ENCODE results near the gene RMC1.
A peak's percentile ranks its signal among the peaks of the same experiment; 100 is the strongest.
"Not testable (repeated sequence)": the region's sequence is repeated elsewhere in the genome, so short reads cannot be mapped to it uniquely, and the experiment has no call there.

RMC1 gene

DNA sequence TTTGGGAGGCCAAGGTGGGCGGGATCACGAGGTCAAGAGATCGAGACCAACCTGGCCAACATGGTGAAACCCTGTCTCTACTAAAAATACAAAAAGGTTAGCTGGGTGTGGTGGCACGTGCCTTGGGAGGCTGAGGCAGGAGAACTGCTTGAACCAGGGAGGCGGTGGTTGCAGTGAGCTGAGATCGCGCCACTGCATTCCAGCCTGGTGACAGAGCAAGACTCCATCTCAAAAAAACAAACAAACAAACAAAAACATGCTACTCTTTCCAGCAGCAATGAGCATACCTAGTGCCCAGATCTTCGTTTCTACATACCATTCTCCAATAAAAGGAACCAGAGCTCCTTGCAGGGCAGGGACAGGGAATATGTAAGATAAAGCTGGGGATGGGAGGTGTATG, 54.2 kb downstream of the RMC1 start:
- not testable (repeated sequence) for DNase-seq (ENCODE audit: low spot score); FAIRE-seq

DNA sequence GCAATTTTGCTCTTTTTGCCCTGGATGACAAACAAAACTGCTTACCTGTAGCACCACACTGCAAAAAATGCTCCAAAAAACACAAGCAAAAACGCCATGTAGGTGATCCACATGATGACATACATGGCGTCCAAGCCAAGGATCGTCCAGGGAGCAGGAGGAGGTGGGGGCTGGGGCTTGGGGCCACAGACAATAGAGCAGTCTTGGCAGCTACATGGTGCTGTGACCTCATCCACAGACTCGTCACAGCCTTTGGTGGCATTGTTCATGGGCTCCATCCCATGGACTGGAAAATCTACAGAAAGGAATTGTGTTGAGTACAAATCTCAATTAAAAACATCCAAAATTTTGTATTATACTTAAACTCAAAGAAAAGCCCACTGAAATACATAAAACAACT, 56.9 kb downstream of the RMC1 start:
- no peak for FAIRE-seq

GRCh38 chr18:23563377-23564043, 60.2 kb downstream of the RMC1 start:
- FAIRE-seq (no peak), DNase-seq (ENCODE audit: low spot score) (no peak)

More for the DNA sequence above, 56.9 kb downstream of the RMC1 start:
- no peak for DNase-seq (ENCODE audit: low spot score)

DNA sequence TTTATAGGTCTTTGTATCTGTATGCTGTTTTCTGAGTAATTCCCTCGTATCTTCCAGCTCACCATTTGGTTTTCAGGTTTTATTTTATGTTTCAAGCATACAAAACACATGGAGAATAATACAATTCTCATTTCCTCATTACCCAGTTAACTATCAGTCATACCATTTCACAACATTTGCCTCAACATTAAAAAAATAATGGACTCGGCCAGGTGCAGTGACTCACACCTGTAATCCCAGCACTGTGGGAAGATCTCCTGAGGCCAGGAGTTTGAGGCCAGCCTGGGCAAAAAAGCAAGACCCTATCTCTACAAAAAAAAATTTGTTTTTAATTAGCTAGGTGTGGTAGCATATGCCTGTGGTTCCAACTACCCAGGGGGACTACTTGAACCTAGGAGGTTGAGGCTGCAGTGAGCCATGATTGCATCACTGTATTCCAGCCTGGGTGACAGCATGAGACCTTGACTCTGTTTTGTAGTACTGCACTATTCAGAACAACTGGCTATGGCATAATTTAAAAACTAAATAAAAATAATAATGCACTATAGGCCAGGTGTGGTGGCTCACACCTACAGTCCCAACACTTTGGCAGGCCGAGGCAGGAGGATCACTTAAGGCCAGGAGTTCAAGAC, 62.7 kb downstream of the RMC1 start:
- FAIRE-seq = no peak
- no peak for DNase-seq (ENCODE audit: low spot score)

DNA sequence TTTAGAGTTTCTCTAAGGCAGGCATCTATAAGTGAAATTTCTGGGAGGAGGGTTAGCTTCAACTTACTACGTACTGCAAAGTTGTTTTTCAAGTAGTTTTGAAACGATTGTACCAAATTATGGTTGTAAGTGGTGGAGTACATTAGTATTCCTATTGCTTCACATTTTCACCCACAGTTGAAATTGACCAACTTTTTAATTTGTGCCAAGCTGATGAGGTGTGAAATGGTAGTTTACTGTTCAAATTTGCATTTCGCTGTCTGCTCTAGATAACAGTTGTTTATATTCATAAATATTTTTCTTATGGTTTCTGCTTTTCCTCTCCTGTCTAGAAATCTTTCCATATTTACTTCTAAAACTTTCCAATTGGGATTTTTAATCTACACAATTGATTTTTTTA, 64.4 kb downstream of the RMC1 start:
- DNase-seq (ENCODE audit: low spot score) = no peak

GRCh38 chr18:23568281-23569138, 65.2 kb downstream of the RMC1 start:
- no peak for FAIRE-seq

More for the DNA sequence above, 64.4 kb downstream of the RMC1 start:
- FAIRE-seq = no peak

DNA sequence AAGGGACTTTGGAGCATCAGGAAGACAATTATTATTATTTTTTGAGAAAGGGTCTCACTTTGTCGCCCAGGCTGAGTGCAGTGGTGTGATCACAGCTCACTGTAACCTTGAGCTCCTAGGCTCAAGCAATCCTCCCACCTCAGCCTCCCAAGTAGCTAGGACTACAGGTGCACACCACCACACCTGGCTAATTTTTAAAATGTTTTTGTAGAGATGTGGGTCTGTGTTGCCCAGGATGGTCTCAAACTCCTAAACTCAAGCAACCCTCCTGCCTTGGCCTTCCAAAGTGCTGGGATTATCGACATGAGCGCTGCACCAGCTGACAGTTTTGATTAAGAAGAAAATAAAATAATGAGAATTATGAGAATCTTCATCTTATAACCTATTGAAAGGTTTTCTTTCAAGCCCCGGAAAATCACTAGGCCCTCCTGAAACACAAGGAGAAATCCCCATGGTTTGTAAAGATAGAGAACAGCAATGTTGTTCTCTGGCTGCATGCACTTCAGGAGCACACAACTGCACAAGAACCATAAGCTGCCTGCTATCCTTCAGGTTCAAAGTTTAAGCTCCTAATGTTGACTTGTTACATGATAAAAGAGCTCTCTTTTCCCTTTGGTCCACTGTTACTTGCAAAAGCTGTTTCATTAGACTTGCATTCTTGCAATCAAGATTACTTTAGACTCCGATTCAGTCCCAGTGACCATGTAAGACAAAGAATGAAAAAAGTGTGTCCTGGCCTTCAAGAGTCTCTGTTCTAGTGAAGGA, 66.2 kb downstream of the RMC1 start:
- FAIRE-seq = no peak

More at GRCh38 chr18:23568281-23569138, 65.2 kb downstream of the RMC1 start:
- DNase-seq (ENCODE audit: low spot score) = no peak

GRCh38 chr18:23570912-23571504, 67.7 kb downstream of the RMC1 start:
- no peak for FAIRE-seq

More for the DNA sequence above, 66.2 kb downstream of the RMC1 start:
- no peak for DNase-seq (ENCODE audit: low spot score)

GRCh38 chr18:23572012-23572411, 68.7 kb downstream of the RMC1 start:
- no peak for FAIRE-seq
- DNase-seq (ENCODE audit: low spot score) = no peak

More at GRCh38 chr18:23570912-23571504, 67.7 kb downstream of the RMC1 start:
- no peak for DNase-seq (ENCODE audit: low spot score)

DNA sequence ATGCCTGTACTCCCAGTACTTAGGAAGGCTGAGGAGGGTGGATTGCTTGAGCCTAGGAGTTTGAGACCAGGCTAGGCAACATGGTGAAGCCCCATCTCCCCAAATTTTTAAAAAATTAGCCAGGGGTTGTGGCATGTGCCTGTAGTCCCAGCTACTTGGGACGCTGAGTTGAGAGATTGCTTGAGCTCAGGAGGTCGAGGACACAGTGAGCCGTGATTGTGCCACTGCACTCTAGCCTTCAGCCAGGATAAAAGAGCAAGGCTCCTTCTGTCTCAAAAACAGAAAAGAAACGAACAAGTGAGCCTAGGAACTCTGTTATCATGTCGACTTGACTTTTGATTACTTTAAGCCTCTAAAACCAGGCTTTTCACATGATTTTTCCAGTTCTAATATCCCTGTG, 69.3 kb downstream of the RMC1 start:
- DNase-seq (ENCODE audit: low spot score) (no peak), FAIRE-seq (no peak)

DNA sequence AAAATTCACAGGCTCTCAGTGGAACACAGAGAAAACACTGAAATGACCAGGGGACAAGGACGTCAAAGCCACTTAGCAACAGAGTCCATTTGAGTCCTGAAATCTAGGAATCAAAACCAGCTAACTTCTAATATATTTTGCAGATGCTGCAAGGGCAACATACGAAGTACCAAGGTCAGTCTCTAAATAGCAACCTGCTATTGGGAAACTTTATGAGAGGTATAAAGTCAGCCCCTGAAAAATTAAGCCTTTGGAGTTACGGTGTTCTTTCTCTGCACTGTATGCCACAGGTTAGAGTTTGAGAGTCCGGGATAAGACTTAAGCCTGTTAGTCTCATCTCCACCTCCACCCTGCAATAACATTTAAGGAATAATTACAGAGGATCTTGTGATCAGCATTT, 69.7 kb downstream of the RMC1 start:
- no peak for FAIRE-seq
- no peak for DNase-seq (ENCODE audit: low spot score)

GRCh38 chr18:23573626-23574431, 70.5 kb downstream of the RMC1 start:
- DNase-seq (ENCODE audit: low spot score) = peak; percentile 15
- FAIRE-seq = no peak

- DNase-seq (ENCODE audit: low spot score) (no peak), FAIRE-seq (no peak)
Observed at GRCh38 chr18:23574611-23575308, 71.4 kb downstream of the RMC1 start.

GRCh38 chr18:23575309-23575651, 72.0 kb downstream of the RMC1 start:
- no peak for DNase-seq (ENCODE audit: low spot score)
- no peak for FAIRE-seq

GRCh38 chr18:23577521-23577920, 74.2 kb downstream of the RMC1 start:
- DNase-seq (ENCODE audit: low spot score) = not testable (repeated sequence)

DNA sequence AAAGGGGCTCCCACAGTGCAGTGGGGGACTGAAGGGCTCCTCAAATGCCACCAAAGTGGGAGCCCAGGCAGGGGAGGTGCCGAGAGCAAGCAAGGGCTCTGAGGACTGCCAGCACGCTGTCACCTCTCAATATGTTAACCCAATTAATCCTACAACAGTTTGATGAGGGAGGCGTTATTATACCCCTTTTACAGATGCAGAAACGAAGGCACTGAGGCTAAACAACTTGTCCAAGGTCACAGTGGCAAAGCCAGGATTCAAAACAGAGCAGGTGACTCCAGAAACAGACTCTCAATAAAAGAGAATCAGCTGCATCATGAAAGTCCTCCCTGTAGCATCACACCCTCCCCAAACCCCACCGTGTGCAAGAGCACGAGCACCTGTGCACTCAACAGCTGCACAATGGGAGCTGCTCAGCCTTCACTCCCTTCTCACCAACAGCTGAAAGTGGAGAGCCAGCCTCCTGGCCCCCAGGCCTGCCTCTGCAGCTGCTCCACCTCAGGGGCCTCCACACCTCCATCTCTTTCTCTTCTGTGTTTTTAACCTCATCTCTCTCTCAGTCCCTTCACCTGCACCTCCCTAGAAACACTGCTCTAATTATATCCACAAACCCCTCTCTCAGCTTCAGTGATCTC, 74.9 kb downstream of the RMC1 start:
- DNase-seq (ENCODE audit: low spot score) = no peak
- FAIRE-seq = no peak

More at GRCh38 chr18:23577521-23577920, 74.2 kb downstream of the RMC1 start:
- not testable (repeated sequence) for FAIRE-seq

DNA sequence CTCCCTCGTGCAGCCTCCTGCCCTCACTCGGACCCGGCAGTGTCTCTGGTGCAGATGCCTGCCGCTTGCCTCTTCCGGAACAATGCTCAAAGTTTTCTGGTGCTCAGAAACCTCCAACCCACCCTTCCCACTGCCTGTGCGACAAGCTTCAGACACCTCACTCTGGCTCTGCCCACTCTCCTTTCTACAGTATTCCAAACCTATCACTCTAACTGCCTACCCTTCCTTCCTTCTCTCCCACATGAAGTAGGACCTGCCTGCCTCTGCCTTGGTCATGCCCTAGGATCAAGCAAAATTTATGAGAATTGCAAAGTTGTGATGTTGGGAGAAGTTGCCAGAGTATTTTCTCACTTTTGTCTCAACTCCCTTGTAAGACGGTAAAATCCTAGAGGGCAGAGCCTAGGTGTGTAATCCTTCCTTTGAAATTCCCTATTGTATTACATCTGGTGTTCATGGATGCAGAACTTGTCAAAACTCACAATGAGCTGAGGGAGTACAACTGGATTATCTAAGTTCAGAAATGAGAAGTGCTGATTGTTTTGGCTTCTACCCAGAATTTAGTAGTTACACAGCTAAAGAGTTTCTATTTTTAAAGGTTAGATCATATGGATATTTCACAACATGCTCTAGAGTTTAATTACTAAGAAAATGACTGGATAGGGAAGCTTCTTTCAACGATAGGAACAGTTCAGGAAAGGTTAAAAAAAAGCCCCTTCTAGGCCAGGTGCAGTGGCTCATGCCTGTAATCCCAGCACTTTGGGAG, 75.8 kb downstream of the RMC1 start:
- no peak for DNase-seq (ENCODE audit: low spot score)
- FAIRE-seq = no peak

DNA sequence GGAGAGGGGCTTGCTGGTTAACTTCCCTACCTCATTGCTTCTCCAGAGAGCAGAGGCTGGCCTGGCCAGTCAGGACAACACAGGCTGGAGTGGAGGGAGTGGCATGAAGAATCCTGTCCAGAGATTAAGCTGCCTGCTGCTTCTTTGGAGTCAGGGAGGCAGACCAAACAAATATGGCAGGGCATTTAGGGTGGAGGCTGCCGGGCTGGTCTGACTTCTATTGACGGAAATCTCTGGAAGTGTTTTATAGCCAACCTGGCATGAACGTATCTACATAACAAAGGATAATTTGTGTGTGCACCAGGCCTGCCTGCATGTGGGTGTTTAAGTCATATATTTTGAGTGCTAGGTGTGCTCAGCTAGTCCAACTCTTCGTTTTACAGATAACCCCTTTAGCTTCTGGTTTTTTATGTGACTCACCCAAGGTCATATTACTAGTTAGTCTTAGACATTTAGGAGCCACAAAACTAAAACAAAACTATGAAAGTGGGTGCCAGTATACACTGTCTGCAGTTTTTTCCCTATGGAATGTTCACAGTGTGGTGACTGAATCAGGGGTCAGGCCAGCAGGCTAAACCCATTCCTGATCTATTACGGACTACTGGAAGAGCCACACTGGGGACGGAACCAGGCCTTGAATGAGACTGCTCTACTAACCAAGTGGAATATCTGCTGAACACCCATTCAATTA, 77.5 kb downstream of the RMC1 start:
- DNase-seq (ENCODE audit: low spot score) (no peak), FAIRE-seq (no peak)
